HG02852 (cell line): ENCODE results near the gene ZBED1.
A peak's percentile ranks its signal among the peaks of the same experiment; 100 is the strongest.
"Not testable (repeated sequence)": the region's sequence is repeated elsewhere in the genome, so short reads cannot be mapped to it uniquely, and the experiment has no call there.

Source experiments
- ATAC-seq: cut with Tn5 transposase; IDR thresholded peaks from one replicate; pipeline ENCODE4 v1.9.1; 2021; ENCODE audit warnings: mild to moderate bottlenecking, moderate library complexity; ENCODE audit not compliant: unreplicated experiment

Gene ZBED1

GRCh38 chrX:2500803-2501558 lies at the start of gene ZBED1, which contains the start of gene DHRSX:
Gene ZBED1 (minus strand): TSS chrX:2500976. CDS start chrX:2490719, 10,257 bp downstream.
Gene DHRSX (minus strand): TSS chrX:2500976. CDS start chrX:2500925, 51 bp downstream.
- ATAC-seq, result peak; percentile 71

- ATAC-seq, result no peak
Measured at GRCh38 chrX:2549876-2550275, 49.1 kb upstream of the ZBED1 start.

- ATAC-seq, result no peak
Measured at GRCh38 chrX:2548711-2549423, 48.1 kb upstream of the ZBED1 start.

GRCh38 chrX:2547736-2548135 lies 47.0 kb upstream of the ZBED1 start:
- ATAC-seq, result no peak

GRCh38 chrX:2546496-2546895 lies 45.7 kb upstream of the ZBED1 start:
- ATAC-seq, result no peak

GRCh38 chrX:2545144-2545543 lies 44.4 kb upstream of the ZBED1 start:
- ATAC-seq, result no peak

- no peak for ATAC-seq
Measured at GRCh38 chrX:2542826-2543521, 42.2 kb upstream of the ZBED1 start.

- no peak for ATAC-seq
Measured at GRCh38 chrX:2541603-2542002, 40.8 kb upstream of the ZBED1 start.

- no peak for ATAC-seq
Measured at GRCh38 chrX:2540426-2540947, 39.7 kb upstream of the ZBED1 start.

- ATAC-seq, result no peak
Measured at GRCh38 chrX:2539586-2539985, 38.8 kb upstream of the ZBED1 start.

- ATAC-seq, result no peak
Measured at GRCh38 chrX:2538031-2538757, 37.4 kb upstream of the ZBED1 start.

- no peak for ATAC-seq
Measured at GRCh38 chrX:2536974-2537373, 36.2 kb upstream of the ZBED1 start.

GRCh38 chrX:2536141-2536540 lies 35.4 kb upstream of the ZBED1 start:
- no peak for ATAC-seq

- ATAC-seq, result not testable (repeated sequence)
Measured at GRCh38 chrX:2534261-2535021, 33.7 kb upstream of the ZBED1 start.

GRCh38 chrX:2533424-2533823 lies 32.6 kb upstream of the ZBED1 start:
- ATAC-seq, result no peak

- no peak for ATAC-seq
Measured at GRCh38 chrX:2526390-2526789, 25.6 kb upstream of the ZBED1 start.

GRCh38 chrX:2523911-2524310 lies 23.1 kb upstream of the ZBED1 start:
- ATAC-seq, result no peak

GRCh38 chrX:2521927-2522386 lies 21.2 kb upstream of the ZBED1 start:
- peak; percentile 25 for ATAC-seq

- peak; percentile 83 for ATAC-seq
Measured at GRCh38 chrX:2521092-2521926, 20.5 kb upstream of the ZBED1 start.
